Effector memory CD8-positive, alpha-beta T cell (primary cell): Measurements from ENCODE around the gene C16orf74.
A peak's percentile ranks its signal among the peaks of the same experiment; 100 is the strongest.

ENCODE experiments used
- ATAC-seq: fragments of 150-1000 bp; cut with Tn5 transposase; replicated peaks from 2 replicates; pipeline ENCODE4 v1.10.0; 2021; ENCODE audit warnings: mild to moderate bottlenecking, moderate library complexity
- DNase-seq, 3 experiments: peaks; one replicate each; pipeline ENCODE4 v3.0.0; 2021
- H3K27ac Mint-ChIP-seq, 2 donors: one replicate each; pipeline ENCODE4 v1.8.0; 2022; ENCODE audit warnings: mild to moderate bottlenecking in 2 of 2, mixed read lengths in 2 of 2, moderate library complexity in 2 of 2
- H3K27me3 Mint-ChIP-seq, 2 donors: one replicate each; pipeline ENCODE4 v1.8.0; 2022; ENCODE audit warnings: mixed read lengths in 2 of 2
- H3K36me3 Mint-ChIP-seq: one replicate; pipeline ENCODE4 v1.8.0; 2022; ENCODE audit warnings: mild to moderate bottlenecking, moderate library complexity, mixed read lengths; ENCODE audit not compliant: insufficient read depth
- H3K4me1 Mint-ChIP-seq, 2 donors: one replicate each; pipeline ENCODE4 v1.8.0; 2022; ENCODE audit warnings: low read depth in 2 of 2, mixed read lengths in 2 of 2
- H3K4me3 Mint-ChIP-seq, 2 donors: one replicate each; pipeline ENCODE4 v1.8.0; 2022; ENCODE audit warnings: mild to moderate bottlenecking in 2 of 2, mixed read lengths in 2 of 2, moderate library complexity in 2 of 2
- H3K9me3 Mint-ChIP-seq, 2 donors: one replicate each; pipeline ENCODE4 v1.8.0; 2022; ENCODE audit warnings: mixed read lengths in 2 of 2

The C16orf74 gene

GRCh38 chr16:85765767-85766166, 14.9 kb upstream of the C16orf74 start:
- no peak overlapping the region for H3K4me3 Mint-ChIP-seq
- H3K9me3 Mint-ChIP-seq = no peaks in the 10 kb centered on the region
- ATAC-seq = no peak
- no peaks in the 10 kb centered on the region for H3K4me1 Mint-ChIP-seq
- peaks cover under 1% of the 10 kb centered on the region for H3K36me3 Mint-ChIP-seq
- H3K27me3 Mint-ChIP-seq = peaks cover 0 to 20% of the 10 kb centered on the region in 2 donors
- no peak for DNase-seq
- no peak overlapping the region for H3K27ac Mint-ChIP-seq

DNA sequence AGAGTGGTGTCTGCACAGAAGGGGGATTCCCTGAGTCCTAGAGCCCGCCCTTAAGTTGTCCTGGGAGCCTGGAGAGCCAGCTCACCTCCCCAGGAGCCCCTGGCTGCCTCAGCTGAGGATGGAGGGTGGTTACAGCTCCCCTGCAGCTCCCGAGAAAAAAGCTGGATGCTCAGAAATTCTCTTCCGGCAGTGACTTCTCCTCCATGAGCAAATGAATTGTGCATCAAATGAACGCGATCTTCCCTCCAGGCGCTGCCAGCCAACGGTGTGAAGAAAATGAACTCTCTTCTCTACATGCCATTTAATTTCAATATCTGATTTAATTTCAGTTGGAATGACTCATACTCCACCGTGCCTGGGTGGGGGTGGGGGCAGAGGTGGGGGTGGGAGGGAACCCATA, 14.3 kb upstream of the C16orf74 start:
- Mint-ChIP-seq H3K4me1 (no peaks in the 10 kb centered on the region), H3K4me3 (no peak overlapping the region), H3K9me3 (no peaks in the 10 kb centered on the region), H3K27ac (no peak overlapping the region), H3K27me3 (peaks cover 4 to 25% of the 10 kb centered on the region in 2 donors), H3K36me3 (peaks cover 5% of the 10 kb centered on the region)
- DNase-seq = no peak
- ATAC-seq = no peak

GRCh38 chr16:85763616-85764015, 12.7 kb upstream of the C16orf74 start:
- no peaks in the 10 kb centered on the region for H3K9me3 Mint-ChIP-seq
- peaks cover 7% of the 10 kb centered on the region in 2 donors for H3K4me1 Mint-ChIP-seq
- H3K27me3 Mint-ChIP-seq = peaks cover 20 to 41% of the 10 kb centered on the region in 2 donors

DNA sequence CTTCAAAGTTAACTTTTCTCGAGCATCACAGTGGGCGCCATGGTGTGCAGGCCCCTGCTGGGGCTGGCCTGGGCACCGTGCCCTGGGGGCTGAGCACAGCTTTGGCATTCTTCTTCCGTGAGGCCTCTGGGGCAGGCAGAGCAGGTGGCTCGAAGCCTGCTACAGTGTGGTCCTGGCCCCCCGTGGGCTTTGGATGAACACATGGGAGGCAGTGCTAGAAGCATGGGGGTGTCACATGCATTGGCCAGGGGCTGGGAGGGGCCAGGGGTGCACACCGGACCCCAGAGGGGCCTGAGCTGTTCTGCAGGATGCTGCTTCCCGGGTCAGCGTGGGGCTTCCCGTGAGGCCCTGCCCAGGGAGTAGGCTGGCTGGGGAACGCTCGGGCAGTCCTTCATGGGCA, 12.1 kb upstream of the C16orf74 start:
- H3K27me3 Mint-ChIP-seq = peaks cover 21 to 45% of the 10 kb centered on the region in 2 donors
- H3K36me3 Mint-ChIP-seq = peaks cover 5% of the 10 kb centered on the region
- H3K4me3 Mint-ChIP-seq = no peak overlapping the region
- DNase-seq (no peak), ATAC-seq (no peak)
- H3K4me1 Mint-ChIP-seq = peaks cover 7% of the 10 kb centered on the region in 2 donors
- no peaks in the 10 kb centered on the region for H3K9me3 Mint-ChIP-seq
- H3K27ac Mint-ChIP-seq = no peak overlapping the region

More at GRCh38 chr16:85763616-85764015, 12.7 kb upstream of the C16orf74 start:
- DNase-seq = no peak
- ATAC-seq = no peak
- Mint-ChIP-seq H3K27ac (no peak overlapping the region), H3K36me3 (peaks cover 5% of the 10 kb centered on the region), H3K4me3 (no peak overlapping the region)

- peaks cover 5% of the 10 kb centered on the region for H3K36me3 Mint-ChIP-seq
- no peaks in the 10 kb centered on the region for H3K9me3 Mint-ChIP-seq
- no peak overlapping the region for H3K27ac Mint-ChIP-seq
- no peak overlapping the region for H3K4me3 Mint-ChIP-seq
- H3K4me1 Mint-ChIP-seq = peaks cover 7% of the 10 kb centered on the region in 2 donors
- peaks cover 21 to 45% of the 10 kb centered on the region in 2 donors for H3K27me3 Mint-ChIP-seq
- DNase-seq = no peak
- ATAC-seq = no peak
Measured at GRCh38 chr16:85761861-85762260, 11.0 kb upstream of the C16orf74 start.

GRCh38 chr16:85759631-85760419, 8.9 kb upstream of the C16orf74 start:
- Mint-ChIP-seq H3K4me3 (no peak overlapping the region), H3K4me1 (peaks cover 7% of the 10 kb centered on the region in 2 donors), H3K36me3 (peaks cover 5% of the 10 kb centered on the region), H3K27ac (peak overlapping the region in 1 of 2 donors; percentile 15), H3K9me3 (no peaks in the 10 kb centered on the region), H3K27me3 (peaks cover 21 to 47% of the 10 kb centered on the region in 2 donors)
- DNase-seq = peak; percentile 10 to 16 (median 11)
- no peak for ATAC-seq

GRCh38 chr16:85759136-85759535, 8.2 kb upstream of the C16orf74 start:
- ATAC-seq = no peak
- peaks cover 5% of the 10 kb centered on the region for H3K36me3 Mint-ChIP-seq
- no peak for DNase-seq
- peak overlapping the region in 1 of 2 donors; percentile 15 for H3K27ac Mint-ChIP-seq
- peaks cover 25 to 54% of the 10 kb centered on the region in 2 donors for H3K27me3 Mint-ChIP-seq
- no peaks in the 10 kb centered on the region for H3K9me3 Mint-ChIP-seq
- H3K4me1 Mint-ChIP-seq = peaks cover 7% of the 10 kb centered on the region in 2 donors
- H3K4me3 Mint-ChIP-seq = no peak overlapping the region

- H3K9me3 Mint-ChIP-seq = no peaks in the 10 kb centered on the region
- H3K27me3 Mint-ChIP-seq = peaks cover 42 to 62% of the 10 kb centered on the region in 2 donors
- no peak overlapping the region for H3K27ac Mint-ChIP-seq
- peaks cover 5% of the 10 kb centered on the region for H3K36me3 Mint-ChIP-seq
- no peak for ATAC-seq
- DNase-seq = no peak
- H3K4me1 Mint-ChIP-seq = peaks cover 7% of the 10 kb centered on the region in 2 donors
- no peak overlapping the region for H3K4me3 Mint-ChIP-seq
Measured at GRCh38 chr16:85757341-85757822, 6.5 kb upstream of the C16orf74 start.

DNA sequence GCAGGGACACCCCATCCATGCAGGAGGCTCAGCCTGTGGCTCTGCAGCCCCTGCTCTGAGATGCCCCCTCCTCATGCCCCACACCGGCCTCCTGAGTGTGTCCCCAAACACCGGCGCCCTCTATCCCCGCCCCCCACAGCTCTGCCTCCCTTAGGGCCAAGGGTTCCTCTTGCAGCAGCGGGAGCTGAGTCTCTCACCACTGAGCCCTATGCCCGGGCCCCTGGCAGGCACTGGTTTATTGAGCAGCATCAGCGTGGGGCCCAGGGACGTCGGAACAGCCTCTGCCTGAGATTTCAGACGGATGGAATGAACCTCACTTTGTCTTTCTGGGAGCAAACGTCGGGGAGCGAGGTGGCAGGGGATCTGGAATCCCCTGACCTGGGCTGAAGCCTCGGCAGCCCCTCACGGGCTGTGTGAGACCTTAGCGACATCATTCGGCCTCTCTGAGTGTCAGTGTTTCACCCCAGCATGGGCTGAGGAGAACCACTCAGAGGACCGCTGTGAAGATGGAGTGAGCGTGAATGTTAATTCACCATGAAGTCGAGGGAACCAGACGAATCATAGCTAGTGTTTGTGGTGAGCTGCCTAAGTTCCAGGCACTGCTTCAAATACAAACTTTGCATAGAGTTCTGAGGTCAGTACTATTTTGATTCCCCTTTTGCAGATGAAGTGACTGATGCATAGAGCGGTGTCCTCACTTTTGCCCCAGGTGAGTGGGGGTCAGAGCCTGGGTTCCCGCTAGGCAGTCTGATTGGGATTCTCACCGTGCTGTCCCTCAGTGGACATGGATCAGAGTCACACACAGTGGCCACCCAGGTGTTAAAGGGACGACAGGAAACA, 5.3 kb upstream of the C16orf74 start:
- Mint-ChIP-seq H3K36me3 (peaks cover 5% of the 10 kb centered on the region), H3K4me3 (no peak overlapping the region), H3K4me1 (peaks cover 7 to 12% of the 10 kb centered on the region in 2 donors), H3K9me3 (no peaks in the 10 kb centered on the region), H3K27me3 (peaks cover 51 to 72% of the 10 kb centered on the region in 2 donors), H3K27ac (no peak overlapping the region)
- DNase-seq (no peak), ATAC-seq (peak; percentile 55)

GRCh38 chr16:85754413-85754812, 3.5 kb upstream of the C16orf74 start:
- H3K4me3 Mint-ChIP-seq = no peak overlapping the region
- peaks cover 10 to 17% of the 10 kb centered on the region in 2 donors for H3K4me1 Mint-ChIP-seq
- peaks cover 45 to 69% of the 10 kb centered on the region in 2 donors for H3K27me3 Mint-ChIP-seq
- ATAC-seq (no peak), DNase-seq (no peak)
- H3K27ac Mint-ChIP-seq = no peak overlapping the region
- H3K9me3 Mint-ChIP-seq = no peaks in the 10 kb centered on the region
- H3K36me3 Mint-ChIP-seq = no peaks in the 10 kb centered on the region

DNA sequence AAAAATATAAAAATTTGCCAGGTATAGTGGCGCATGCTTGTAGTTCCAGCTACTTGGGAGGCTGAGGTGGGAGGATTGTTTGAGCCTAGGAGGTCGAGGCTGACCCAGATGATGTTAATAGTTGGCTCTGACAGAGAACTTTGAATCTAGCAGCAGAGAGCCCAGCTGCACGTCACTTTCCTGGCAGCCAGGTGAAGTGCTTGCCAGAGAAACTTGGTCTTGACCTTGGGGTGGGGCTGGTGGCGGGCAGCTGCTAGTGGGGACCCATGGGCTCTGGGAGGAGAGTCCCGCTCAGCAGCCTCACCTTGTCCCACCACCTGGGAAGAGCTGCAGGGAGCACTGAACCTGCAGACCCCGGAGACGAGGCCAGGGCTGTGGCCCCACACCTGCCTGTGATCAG, 3.1 kb upstream of the C16orf74 start:
- H3K27me3 Mint-ChIP-seq = peaks cover 41 to 65% of the 10 kb centered on the region in 2 donors
- no peak for ATAC-seq
- H3K4me3 Mint-ChIP-seq = no peak overlapping the region
- peaks cover 7 to 13% of the 10 kb centered on the region in 2 donors for H3K4me1 Mint-ChIP-seq
- H3K36me3 Mint-ChIP-seq = no peaks in the 10 kb centered on the region
- no peaks in the 10 kb centered on the region for H3K9me3 Mint-ChIP-seq
- DNase-seq = no peak
- peak overlapping the region in 1 of 2 donors; percentile 15 for H3K27ac Mint-ChIP-seq

DNA sequence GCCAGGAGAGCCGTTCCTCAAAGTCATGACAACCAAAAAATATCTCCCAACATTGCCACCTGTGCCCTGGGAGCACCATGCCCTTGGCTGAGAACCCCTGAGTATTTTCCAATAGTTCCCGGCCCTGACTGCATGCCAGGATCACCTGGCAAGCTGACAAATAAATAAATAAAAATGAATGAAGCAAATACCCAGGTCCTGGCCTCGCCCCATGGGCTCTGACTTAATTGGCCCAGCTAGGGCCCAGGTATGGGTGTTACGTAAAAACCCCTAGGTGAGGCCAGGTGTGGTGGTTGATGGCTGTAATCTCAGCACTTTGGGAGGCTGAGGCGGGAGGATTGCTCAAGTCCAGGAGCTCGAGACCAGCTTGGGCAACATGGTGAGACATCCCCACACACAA, 2.7 kb upstream of the C16orf74 start:
- H3K4me1 Mint-ChIP-seq = peaks cover 3 to 10% of the 10 kb centered on the region in 2 donors
- peak overlapping the region in 1 of 2 donors; percentile 15 for H3K27ac Mint-ChIP-seq
- H3K27me3 Mint-ChIP-seq = peaks cover 37 to 60% of the 10 kb centered on the region in 2 donors

More for the DNA sequence above, 2.7 kb upstream of the C16orf74 start:
- DNase-seq (no peak), ATAC-seq (no peak)
- Mint-ChIP-seq H3K4me3 (no peak overlapping the region), H3K36me3 (no peaks in the 10 kb centered on the region), H3K9me3 (no peaks in the 10 kb centered on the region)
